Kidney (tissue), 14 donors: ENCODE data around the gene PCDHGA6. TPM values are rescaled to one million over a fixed set of nuclear protein-coding genes. Genes with fewer than 3 reads are reported as not detected.

Source experiments
- DNase-seq, 5 donors: peaks; one replicate each; pipeline ENCODE4 v3.0.0-alpha.2; 2013 to 2020
- FAIRE-seq: peaks from 2 replicates; lab custom pipeline; 2012; peaks lifted over from hg19 to GRCh38; lab: Jason Lieb, UNC
- H3K27ac ChIP-seq, 2 donors: one replicate each; pipeline ENCODE4 v1.7.0; 2013; ENCODE audit warnings: low read depth in 2 of 2, low read length in 2 of 2, inconsistent platforms in 1 of 2
- H3K27me3 ChIP-seq: one replicate; pipeline ENCODE4 v1.7.1; 2013; ENCODE audit warnings: low read length, inconsistent platforms; ENCODE audit not compliant: control insufficient read depth, insufficient read depth
- H3K36me3 ChIP-seq, 3 donors: one replicate each; pipeline versions ENCODE4 v1.7.0 to v1.7.1; 2013; ENCODE audit warnings: low read length in 3 of 3, control low read depth in 1 of 3, inconsistent platforms in 1 of 3; ENCODE audit not compliant: insufficient read depth in 3 of 3, control insufficient read depth in 2 of 3
- H3K4me1 ChIP-seq, 3 donors: one replicate each; pipeline versions ENCODE4 v1.7.0 to v1.7.1; 2013; ENCODE audit warnings: low read length in 3 of 3, inconsistent platforms in 1 of 3, low read depth in 1 of 3; ENCODE audit not compliant: control insufficient read depth in 2 of 3, insufficient read depth in 2 of 3
- H3K4me3 ChIP-seq, 3 donors: one replicate each; pipeline versions ENCODE4 v1.7.0 to v1.8.1; 2013; ENCODE audit warnings: low read length in 3 of 3, control low read depth in 1 of 3, inconsistent platforms in 1 of 3
- H3K9ac ChIP-seq, 3 donors: one replicate each; pipeline versions ENCODE4 v1.7.0 to v1.7.1; 2013; ENCODE audit warnings: low read length in 3 of 3, control low read depth in 1 of 3, inconsistent platforms in 1 of 3
- H3K9me3 ChIP-seq, 3 donors: one replicate each; pipeline versions ENCODE4 v1.7.0 to v1.7.1; 2013; ENCODE audit warnings: low read length in 3 of 3, control low read depth in 1 of 3, inconsistent platforms in 1 of 3; ENCODE audit not compliant: control insufficient read depth in 2 of 3, insufficient read depth in 1 of 3
- CTCF ChIP-seq: IDR thresholded peaks from 3 replicates; pipeline ENCODE4 v1.5.1; 2012; ENCODE audit warnings: mild to moderate bottlenecking, moderate library complexity, borderline replicate concordance; ENCODE audit not compliant: insufficient read depth; ENCODE audit errors: extremely low read depth
- intact Hi-C: fragments of 100-400 bp; cut with DNase I; formaldehyde crosslinking; loops from one replicate; pipeline ENCODE4 v1.11.1; 2022
- polyA plus RNA-seq: library from polyadenylated mRNA; stranded (reverse); fragments of 350-450 nt; fragmentation: Illumina TruSeq; extraction: RNeasy Lipid Tissue Mini Kit (QIAGEN cat#74804); gene quantifications from one replicate; pipeline ENCODE4 v1.2.3, GENCODE V29; 2014; ENCODE audit warnings: low read depth, low replicate concordance; ENCODE audit not compliant: insufficient read depth
- total RNA-seq: library from RNA; stranded (reverse); fragmentation: NEBNext Ultra II Directional; extraction: Animal tissue kit (Norgen Biotek cat#: 25700); gene quantifications from one replicate; pipeline ENCODE4 v1.2.1, GENCODE V29; 2021
- donor health status: control.
- donor health status: control.
- donor health status: control.
- donor health status: control.
- donor health status: control.
- donor health status: DM: yes; HTN: yes; CAD: no.
- donor health status: Normal renal cell carcinoma (clear cell type).

The PCDHGA6 gene
- total and polyA plus RNA-seq, 2 donors from 2014 or later, result 0.34 to 7.2 TPM

- H3K27ac ChIP-seq, result no peak overlapping the region
- intact Hi-C loops, result no loop called here
- peaks cover 9 to 92% (median 53%) of the 10 kb centered on the region in 3 donors for H3K9me3 ChIP-seq
- no peak for FAIRE-seq
- no peak for TF ChIP-seq CTCF
- H3K27me3 ChIP-seq, result no peaks in the 10 kb centered on the region
- no peaks in the 10 kb centered on the region for H3K36me3 ChIP-seq
- H3K9ac ChIP-seq, result no peak overlapping the region
- no peak overlapping the region for H3K4me3 ChIP-seq
- DNase-seq, result no peak
- no peaks in the 10 kb centered on the region for H3K4me1 ChIP-seq
Measured at GRCh38 chr5:141422742-141423291, 49.1 kb downstream of the PCDHGA6 start.

- intact Hi-C loops, result no loop called here
- DNase-seq, result no peak
Measured at GRCh38 chr5:141427783-141428426, 54.2 kb downstream of the PCDHGA6 start.

More at GRCh38 chr5:141427783-141428426, 54.2 kb downstream of the PCDHGA6 start:
- Histone ChIP-seq H3K4me1 (no peaks in the 10 kb centered on the region), H3K4me3 (peak overlapping the region in 1 of 3 donors; percentile 19), H3K36me3 (no peaks in the 10 kb centered on the region), H3K9me3 (peaks cover 7 to 79% (median 33%) of the 10 kb centered on the region in 3 donors), H3K27ac (no peak overlapping the region), H3K27me3 (no peaks in the 10 kb centered on the region), H3K9ac (no peak overlapping the region)
- no peak for FAIRE-seq
- no peak for TF ChIP-seq CTCF

Other genes with a start within 250 kb of the PCDHGA6 start
Only the 30 nearest of the 36 such genes appear.
- 2.4 TPM for gene PCDHB9, start 186.7 kb upstream of the PCDHGA6 start, total RNA-seq
- gene PCDHB9, start 186.7 kb upstream of the PCDHGA6 start, polyA plus RNA-seq, result 0.47 TPM
- 2.3 TPM for gene PCDHB10, start 181.5 kb upstream of the PCDHGA6 start, total RNA-seq
- 0.73 TPM for gene PCDHB10, start 181.5 kb upstream of the PCDHGA6 start, polyA plus RNA-seq
- 4.3 TPM for gene PCDHB11, start 174.3 kb upstream of the PCDHGA6 start, total RNA-seq
- 0.47 TPM for gene PCDHB11, start 174.3 kb upstream of the PCDHGA6 start, polyA plus RNA-seq
- gene PCDHB12, start 165.2 kb upstream of the PCDHGA6 start, total RNA-seq, result 2.5 TPM
- 0.77 TPM for gene PCDHB12, start 165.2 kb upstream of the PCDHGA6 start, polyA plus RNA-seq
- gene PCDHB13, start 160.0 kb upstream of the PCDHGA6 start, total RNA-seq, result 5.9 TPM
- 0.86 TPM for gene PCDHB13, start 160.0 kb upstream of the PCDHGA6 start, polyA plus RNA-seq
- gene PCDHB14, start 150.5 kb upstream of the PCDHGA6 start, total RNA-seq, result 6.2 TPM
- 2.0 TPM for gene PCDHB14, start 150.5 kb upstream of the PCDHGA6 start, polyA plus RNA-seq
- gene PCDHB15, start 128.5 kb upstream of the PCDHGA6 start, total RNA-seq, result 6.0 TPM
- 1.8 TPM for gene PCDHB15, start 128.5 kb upstream of the PCDHGA6 start, polyA plus RNA-seq
- 0.94 TPM for gene SLC25A2, start 69.8 kb upstream of the PCDHGA6 start, total RNA-seq
- gene SLC25A2, start 69.8 kb upstream of the PCDHGA6 start, polyA plus RNA-seq, result not detected
- 73.5 TPM for gene TAF7, start 53.1 kb upstream of the PCDHGA6 start, total RNA-seq
- 71.3 TPM for gene TAF7, start 53.1 kb upstream of the PCDHGA6 start, polyA plus RNA-seq
- gene PCDHGA1, start 43.4 kb upstream of the PCDHGA6 start, total RNA-seq, result 0.69 TPM
- gene PCDHGA1, start 43.4 kb upstream of the PCDHGA6 start, polyA plus RNA-seq, result 0.19 TPM
- 4.7 TPM for gene PCDHGA2, start 35.1 kb upstream of the PCDHGA6 start, total RNA-seq
- gene PCDHGA2, start 35.1 kb upstream of the PCDHGA6 start, polyA plus RNA-seq, result 0.73 TPM
- 4.0 TPM for gene PCDHGA3, start 30.1 kb upstream of the PCDHGA6 start, total RNA-seq
- 0.22 TPM for gene PCDHGA3, start 30.1 kb upstream of the PCDHGA6 start, polyA plus RNA-seq
- gene PCDHGB1, start 23.8 kb upstream of the PCDHGA6 start, total RNA-seq, result 2.9 TPM
- gene PCDHGB1, start 23.8 kb upstream of the PCDHGA6 start, polyA plus RNA-seq, result 0.37 TPM
- 3.9 TPM for gene PCDHGA4, start 18.9 kb upstream of the PCDHGA6 start, total RNA-seq
- gene PCDHGA4, start 18.9 kb upstream of the PCDHGA6 start, polyA plus RNA-seq, result 0.13 TPM
- gene PCDHGB2, start 13.9 kb upstream of the PCDHGA6 start, total RNA-seq, result 4.0 TPM
- not detected for gene PCDHGB2, start 13.9 kb upstream of the PCDHGA6 start, polyA plus RNA-seq
- 2.8 TPM for gene PCDHGA5, start 9.7 kb upstream of the PCDHGA6 start, total RNA-seq
- not detected for gene PCDHGA5, start 9.7 kb upstream of the PCDHGA6 start, polyA plus RNA-seq
- 4.4 TPM for gene PCDHGB3, start 3.6 kb upstream of the PCDHGA6 start, total RNA-seq
- 0.15 TPM for gene PCDHGB3, start 3.6 kb upstream of the PCDHGA6 start, polyA plus RNA-seq
- gene PCDHGA7, start 8.9 kb downstream of the PCDHGA6 start, total RNA-seq, result 4.1 TPM
- 0.49 TPM for gene PCDHGA7, start 8.9 kb downstream of the PCDHGA6 start, polyA plus RNA-seq
- gene PCDHGB4, start 13.8 kb downstream of the PCDHGA6 start, total RNA-seq, result 6.1 TPM
- 1.0 TPM for gene PCDHGB4, start 13.8 kb downstream of the PCDHGA6 start, polyA plus RNA-seq
- 1.8 TPM for gene PCDHGA8, start 18.7 kb downstream of the PCDHGA6 start, total RNA-seq
- gene PCDHGA8, start 18.7 kb downstream of the PCDHGA6 start, polyA plus RNA-seq, result 0.09 TPM
- 12.3 TPM for gene PCDHGB5, start 24.1 kb downstream of the PCDHGA6 start, total RNA-seq
- gene PCDHGB5, start 24.1 kb downstream of the PCDHGA6 start, polyA plus RNA-seq, result 0.82 TPM
- gene PCDHGA9, start 28.9 kb downstream of the PCDHGA6 start, total RNA-seq, result 7.6 TPM
- gene PCDHGA9, start 28.9 kb downstream of the PCDHGA6 start, polyA plus RNA-seq, result 0.54 TPM
- 7.5 TPM for gene PCDHGB6, start 34.1 kb downstream of the PCDHGA6 start, total RNA-seq
- 0.22 TPM for gene PCDHGB6, start 34.1 kb downstream of the PCDHGA6 start, polyA plus RNA-seq
- 5.1 TPM for gene PCDHGA10, start 39.1 kb downstream of the PCDHGA6 start, total RNA-seq
- gene PCDHGA10, start 39.1 kb downstream of the PCDHGA6 start, polyA plus RNA-seq, result 0.47 TPM
- 15.1 TPM for gene PCDHGB7, start 43.8 kb downstream of the PCDHGA6 start, total RNA-seq
- gene PCDHGB7, start 43.8 kb downstream of the PCDHGA6 start, polyA plus RNA-seq, result 1.0 TPM
- 3.6 TPM for gene PCDHGA11, start 47.2 kb downstream of the PCDHGA6 start, total RNA-seq
- gene PCDHGA11, start 47.2 kb downstream of the PCDHGA6 start, polyA plus RNA-seq, result 0.37 TPM
- 4.0 TPM for gene PCDHGA12, start 56.6 kb downstream of the PCDHGA6 start, total RNA-seq
- 0.24 TPM for gene PCDHGA12, start 56.6 kb downstream of the PCDHGA6 start, polyA plus RNA-seq
- 51.5 TPM for gene PCDHGC3, start 102.1 kb downstream of the PCDHGA6 start, total RNA-seq
- gene PCDHGC3, start 102.1 kb downstream of the PCDHGA6 start, polyA plus RNA-seq, result 41.0 TPM
- 1.5 TPM for gene PCDHGC4, start 111.1 kb downstream of the PCDHGA6 start, total RNA-seq
- gene PCDHGC4, start 111.1 kb downstream of the PCDHGA6 start, polyA plus RNA-seq, result not detected
- 1.4 TPM for gene PCDHGC5, start 115.2 kb downstream of the PCDHGA6 start, total RNA-seq
- not detected for gene PCDHGC5, start 115.2 kb downstream of the PCDHGA6 start, polyA plus RNA-seq